Endometrium (tissue), 2 donors: ENCODE results near the gene KRT20.
"Not testable (repeated sequence)": the region's sequence is repeated elsewhere in the genome, so short reads cannot be mapped to it uniquely, and the experiment has no call there.

Experiments
- FAIRE-seq: peaks from 2 replicates; lab custom pipeline; 2012; peaks lifted over from hg19 to GRCh38; lab: Jason Lieb, UNC
- donor health status: control.
- donor health status: control.

The KRT20 gene

GRCh38 chr17:40900809-40901356 lies 15.8 kb upstream of the KRT20 start:
- FAIRE-seq, result no peak

GRCh38 chr17:40896916-40897455 lies 11.9 kb upstream of the KRT20 start:
- FAIRE-seq, result no peak

GRCh38 chr17:40895106-40895730 lies 10.2 kb upstream of the KRT20 start:
- FAIRE-seq, result no peak

GRCh38 chr17:40888196-40888720 lies 3.2 kb upstream of the KRT20 start:
- FAIRE-seq, result no peak

GRCh38 chr17:40886090-40886489 lies 1.0 kb upstream of the KRT20 start:
- no peak for FAIRE-seq

- FAIRE-seq, result no peak
These were observed 1.3 kb downstream of the KRT20 start for GRCh38 chr17:40883626-40884334.

GRCh38 chr17:40883031-40883430 lies 2.0 kb downstream of the KRT20 start:
- no peak for FAIRE-seq

GRCh38 chr17:40879026-40879425 lies 6.0 kb downstream of the KRT20 start:
- no peak for FAIRE-seq

GRCh38 chr17:40878044-40878443 lies 7.0 kb downstream of the KRT20 start:
- no peak for FAIRE-seq

- no peak for FAIRE-seq
These were observed 11.2 kb downstream of the KRT20 start for GRCh38 chr17:40873801-40874200.

- no peak for FAIRE-seq
These were observed 11.8 kb downstream of the KRT20 start for GRCh38 chr17:40873255-40873654.

- no peak for FAIRE-seq
These were observed 12.6 kb downstream of the KRT20 start for GRCh38 chr17:40872416-40872815.

- FAIRE-seq, result no peak
These were observed 13.7 kb downstream of the KRT20 start for GRCh38 chr17:40871316-40871715.

- no peak for FAIRE-seq
These were observed 14.9 kb downstream of the KRT20 start for GRCh38 chr17:40870136-40870535.

GRCh38 chr17:40866838-40867237 lies 18.2 kb downstream of the KRT20 start, which contains the start of gene KRT12:
TSS of gene KRT12 (minus strand) at chr17:40867223. CDS start at chr17:40867186, 37 bp downstream.
- no peak for FAIRE-seq

- FAIRE-seq, result no peak
These were observed 20.2 kb downstream of the KRT20 start for GRCh38 chr17:40864661-40865390.

- FAIRE-seq, result no peak
These were observed 21.9 kb downstream of the KRT20 start for GRCh38 chr17:40862985-40863733.

- FAIRE-seq, result no peak
These were observed 25.5 kb downstream of the KRT20 start for GRCh38 chr17:40859536-40859935.

- not testable (repeated sequence) for FAIRE-seq
These were observed 26.4 kb downstream of the KRT20 start for GRCh38 chr17:40858667-40859066.

- FAIRE-seq, result no peak
These were observed 27.5 kb downstream of the KRT20 start for GRCh38 chr17:40857535-40857934.

- FAIRE-seq, result peak; percentile 21
These were observed 30.7 kb downstream of the KRT20 start for GRCh38 chr17:40854175-40854814.
